Neural progenitor cell (in vitro differentiated cells): ENCODE results near the gene ADCY6.

ENCODE experiments used
- CTCF ChIP-seq: fragments of 200-600 bp; sonication (generic); IDR thresholded peaks from 2 replicates; pipeline ENCODE4 v1.5.1; 2017; ENCODE audit warnings: antibody characterized with exemption, mild to moderate bottlenecking
- EZH2phosphoT487 ChIP-seq: fragments of 200-600 bp; sonication (generic); IDR thresholded peaks from 2 replicates; pipeline ENCODE4 v1.6.1; 2017; ENCODE audit warnings: antibody characterized with exemption

- TF ChIP-seq CTCF (no peak), EZH2phosphoT487 (no peak)
Observed at GRCh38 chr12:48793696-48794095, 4.8 kb upstream of the ADCY6 start.
